ENCODE measurements around the gene SH3RF2.

DNA sequence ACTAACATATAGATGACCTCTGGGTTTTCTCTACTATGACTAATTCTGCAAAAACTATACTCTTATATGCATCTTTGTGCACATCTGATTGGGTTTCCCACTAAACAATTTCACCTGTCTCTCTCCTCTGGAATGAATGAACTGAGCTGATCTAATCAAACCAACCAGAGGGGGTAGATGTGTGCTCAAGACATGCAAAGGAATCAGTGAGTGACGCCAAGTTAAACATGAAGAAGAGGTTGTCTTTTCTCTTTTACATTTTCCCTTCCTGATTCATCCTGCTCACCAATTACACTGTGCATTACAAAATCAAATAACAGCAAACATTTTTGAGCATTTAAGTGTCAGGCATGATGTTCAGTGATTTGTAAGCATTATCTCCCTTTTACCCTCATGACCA, 34.0 kb upstream of the SH3RF2 start:
- TF ChIP-seq, protein P1, sequence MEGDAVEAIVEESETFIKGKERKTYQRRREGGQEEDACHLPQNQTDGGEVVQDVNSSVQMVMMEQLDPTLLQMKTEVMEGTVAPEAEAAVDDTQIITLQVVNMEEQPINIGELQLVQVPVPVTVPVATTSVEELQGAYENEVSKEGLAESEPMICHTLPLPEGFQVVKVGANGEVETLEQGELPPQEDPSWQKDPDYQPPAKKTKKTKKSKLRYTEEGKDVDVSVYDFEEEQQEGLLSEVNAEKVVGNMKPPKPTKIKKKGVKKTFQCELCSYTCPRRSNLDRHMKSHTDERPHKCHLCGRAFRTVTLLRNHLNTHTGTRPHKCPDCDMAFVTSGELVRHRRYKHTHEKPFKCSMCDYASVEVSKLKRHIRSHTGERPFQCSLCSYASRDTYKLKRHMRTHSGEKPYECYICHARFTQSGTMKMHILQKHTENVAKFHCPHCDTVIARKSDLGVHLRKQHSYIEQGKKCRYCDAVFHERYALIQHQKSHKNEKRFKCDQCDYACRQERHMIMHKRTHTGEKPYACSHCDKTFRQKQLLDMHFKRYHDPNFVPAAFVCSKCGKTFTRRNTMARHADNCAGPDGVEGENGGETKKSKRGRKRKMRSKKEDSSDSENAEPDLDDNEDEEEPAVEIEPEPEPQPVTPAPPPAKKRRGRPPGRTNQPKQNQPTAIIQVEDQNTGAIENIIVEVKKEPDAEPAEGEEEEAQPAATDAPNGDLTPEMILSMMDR (IDR thresholded peaks at IDR 0.05 in 4 of 5, conservative IDR thresholded peaks at IDR 0.05 in 1 of 5) = no peak
- no peak for TF ChIP-seq POLR2A (IDR thresholded peaks at IDR 0.05)
